Measurements from ENCODE around the gene TRNAU1AP.

GRCh38 chr1:28518000-28518744 is 34.7 kb upstream of the TRNAU1AP start:
- TF ChIP-seq EZH2 (IDR thresholded peaks at IDR 0.05; ENCODE audit: low read depth), result no peak
- TF ChIP-seq CTCF (conservative IDR thresholded peaks at IDR 0.05), result peak; percentile 94

Data from PC-9 (cell line).